Fibroblast of pulmonary artery (primary cell): ENCODE data around the gene RRAD.

ENCODE experiments used
- DNase-seq: peaks from one replicate; pipeline ENCODE4 v3.0.0-alpha.2; 2010; ENCODE audit warnings: low read depth
- H3K4me3 ChIP-seq: replicated peaks from 2 replicates; pipeline ENCODE4 v1.5.1; 2011; ENCODE audit warnings: low read depth, mild to moderate bottlenecking, control low read depth, low read length, moderate library complexity
- TF ChIP-seq, protein P1 (sequence below): IDR thresholded peaks from 2 replicates; pipeline ENCODE4 v1.5.1; 2011; ENCODE audit warnings: mild to moderate bottlenecking, control low read depth, low read length, inconsistent platforms; ENCODE audit errors: missing control alignments

The RRAD gene

GRCh38 chr16:66944054-66944441 is 18.7 kb upstream of the RRAD start:
- TF ChIP-seq, protein P1, sequence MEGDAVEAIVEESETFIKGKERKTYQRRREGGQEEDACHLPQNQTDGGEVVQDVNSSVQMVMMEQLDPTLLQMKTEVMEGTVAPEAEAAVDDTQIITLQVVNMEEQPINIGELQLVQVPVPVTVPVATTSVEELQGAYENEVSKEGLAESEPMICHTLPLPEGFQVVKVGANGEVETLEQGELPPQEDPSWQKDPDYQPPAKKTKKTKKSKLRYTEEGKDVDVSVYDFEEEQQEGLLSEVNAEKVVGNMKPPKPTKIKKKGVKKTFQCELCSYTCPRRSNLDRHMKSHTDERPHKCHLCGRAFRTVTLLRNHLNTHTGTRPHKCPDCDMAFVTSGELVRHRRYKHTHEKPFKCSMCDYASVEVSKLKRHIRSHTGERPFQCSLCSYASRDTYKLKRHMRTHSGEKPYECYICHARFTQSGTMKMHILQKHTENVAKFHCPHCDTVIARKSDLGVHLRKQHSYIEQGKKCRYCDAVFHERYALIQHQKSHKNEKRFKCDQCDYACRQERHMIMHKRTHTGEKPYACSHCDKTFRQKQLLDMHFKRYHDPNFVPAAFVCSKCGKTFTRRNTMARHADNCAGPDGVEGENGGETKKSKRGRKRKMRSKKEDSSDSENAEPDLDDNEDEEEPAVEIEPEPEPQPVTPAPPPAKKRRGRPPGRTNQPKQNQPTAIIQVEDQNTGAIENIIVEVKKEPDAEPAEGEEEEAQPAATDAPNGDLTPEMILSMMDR: no peak
- no peak for DNase-seq
- no peak overlapping the region for H3K4me3 ChIP-seq

DNA sequence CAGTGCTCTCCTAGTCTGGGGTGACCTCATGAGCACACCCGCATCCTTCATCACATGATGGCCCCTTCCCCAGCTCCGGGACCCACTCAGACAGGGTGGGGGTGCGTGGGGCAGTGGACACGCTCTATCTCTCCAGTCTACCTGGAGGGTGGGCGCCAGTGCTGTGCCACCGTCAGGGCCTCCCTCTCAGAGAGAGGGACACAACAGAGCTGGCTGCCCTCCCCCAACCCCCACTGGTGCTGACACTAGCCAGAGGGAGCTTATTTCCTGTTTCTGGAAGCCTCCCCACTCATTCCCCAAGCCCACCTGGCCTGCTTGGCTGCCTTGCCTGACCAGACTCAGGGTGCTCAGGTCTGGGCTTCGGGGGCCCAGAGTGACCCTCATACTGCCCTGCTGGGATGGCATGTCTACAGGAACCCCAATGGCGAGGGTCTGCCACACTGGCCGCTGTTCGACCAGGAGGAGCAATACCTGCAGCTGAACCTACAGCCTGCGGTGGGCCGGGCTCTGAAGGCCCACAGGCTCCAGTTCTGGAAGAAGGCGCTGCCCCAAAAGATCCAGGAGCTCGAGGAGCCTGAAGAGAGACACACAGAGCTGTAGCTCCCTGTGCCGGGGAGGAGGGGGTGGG is 18.2 kb upstream of the RRAD start:
- no peak for DNase-seq
- TF ChIP-seq, protein P1: no peak
- no peak overlapping the region for H3K4me3 ChIP-seq

DNA sequence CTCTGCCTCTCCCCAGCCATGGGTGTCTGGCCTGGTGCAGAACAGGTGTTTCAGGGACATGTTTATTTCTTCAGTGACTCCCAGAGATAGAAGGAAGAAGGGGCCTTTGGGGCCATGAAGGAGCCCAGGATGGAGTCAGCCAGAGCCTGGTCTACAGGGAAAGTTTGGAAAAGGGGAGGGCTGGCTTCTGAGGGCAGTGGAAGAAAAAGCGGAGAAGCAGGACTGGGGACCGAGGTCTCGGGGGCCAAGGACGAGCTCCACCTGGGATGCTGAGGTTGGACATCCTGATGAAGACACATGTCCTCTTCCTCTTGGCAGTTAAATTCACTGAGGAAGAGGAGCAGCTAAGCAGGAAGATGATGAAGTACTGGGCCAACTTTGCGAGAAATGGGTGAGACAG is 17.6 kb upstream of the RRAD start:
- TF ChIP-seq, protein P1: no peak
- no peak for DNase-seq
- no peak overlapping the region for H3K4me3 ChIP-seq

DNA sequence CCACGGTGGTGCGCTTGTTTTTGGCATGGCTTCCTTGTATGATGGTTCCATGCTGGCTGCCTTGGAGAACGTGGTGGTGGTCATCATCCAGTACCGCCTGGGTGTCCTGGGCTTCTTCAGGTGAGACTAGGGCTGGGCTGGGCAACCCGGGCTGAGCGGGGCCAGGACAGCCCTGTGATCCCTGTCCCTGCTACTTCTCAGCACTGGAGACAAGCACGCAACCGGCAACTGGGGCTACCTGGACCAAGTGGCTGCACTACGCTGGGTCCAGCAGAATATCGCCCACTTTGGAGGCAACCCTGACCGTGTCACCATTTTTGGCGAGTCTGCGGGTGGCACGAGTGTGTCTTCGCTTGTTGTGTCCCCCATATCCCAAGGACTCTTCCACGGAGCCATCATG is 14.9 kb upstream of the RRAD start:
- no peak for DNase-seq
- TF ChIP-seq, protein P1: no peak
- no peak overlapping the region for H3K4me3 ChIP-seq

GRCh38 chr16:66939366-66939765 is 14.0 kb upstream of the RRAD start:
- TF ChIP-seq, protein P1: no peak
- H3K4me3 ChIP-seq: no peak overlapping the region
- no peak for DNase-seq

GRCh38 chr16:66937725-66938337 is 12.5 kb upstream of the RRAD start:
- TF ChIP-seq, protein P1: no peak
- no peak for DNase-seq
- no peak overlapping the region for H3K4me3 ChIP-seq
